Adrenal gland (tissue), 12 donors: ENCODE measurements around the gene CRADD. TPM values are rescaled to one million over a fixed set of nuclear protein-coding genes. Genes with fewer than 3 reads are reported as not detected.

Experiments
- DNase-seq, 7 donors: peaks; one replicate each; pipeline ENCODE4 v3.0.0-alpha.2; 2019 to 2020
- H3K27ac ChIP-seq, 5 donors: fragments of 200-600 bp; sonication (generic) in 4 of 5; 1 replicate in 3 of 5; 2 replicates in 2 of 5; pipeline versions ENCODE4 v1.5.1 to v1.8.0; 2016 to 2020; ENCODE audit warnings: mild to moderate bottlenecking in 1 of 5
- H3K27me3 ChIP-seq: fragments of 200-600 bp; 2 replicates; pipeline ENCODE4 v1.8.0; 2021
- H3K36me3 ChIP-seq, 2 donors: fragments of 200-600 bp; replicated peaks in 1 of 2; 1 replicate in 1 of 2; 2 replicates in 1 of 2; pipeline versions ENCODE4 v1.5.1 to v1.8.0; 2018 to 2022
- H3K4me1 ChIP-seq, 2 donors: fragments of 200-600 bp; replicated peaks in 1 of 2; 1 replicate in 1 of 2; 2 replicates in 1 of 2; pipeline versions ENCODE4 v1.5.1 to v1.8.0; 2018 to 2021
- H3K4me3 ChIP-seq, 4 donors: fragments of 200-600 bp; sonication (generic) in 3 of 4; one replicate each; pipeline ENCODE4 v1.5.1; 2016 to 2018
- H3K9me3 ChIP-seq, 3 donors: fragments of 200-600 bp; sonication (generic) in 1 of 3; replicated peaks in 1 of 3; 1 replicate in 2 of 3; 2 replicates in 1 of 3; pipeline versions ENCODE4 v1.5.1 to v1.8.0; 2016 to 2021
- CTCF ChIP-seq, 6 experiments: fragments of 450-650 bp in 4 of 6; fragments of 200-600 bp in 2 of 6; sonication (generic) in 1 of 6; IDR thresholded peaks; 1 replicate in 5 of 6; 2 replicates in 1 of 6; pipeline versions ENCODE4 v1.5.1 to v1.8.0; 2016 to 2021; ENCODE audit warnings: antibody characterized with exemption in 6 of 6, mild to moderate bottlenecking in 2 of 6, moderate library complexity in 1 of 6
- POLR2A ChIP-seq, 2 donors: fragments of 450-650 bp; IDR thresholded peaks; one replicate each; pipeline ENCODE4 v1.6.1; 2017; ENCODE audit warnings: antibody characterized with exemption in 2 of 2, mild to moderate bottlenecking in 2 of 2, moderate library complexity in 1 of 2
- WGBS, 4 donors: extraction: QIAGEN DNeasy Blood & Tissue Kit in 2 of 4; methylation state at CpG; one replicate each; pipeline versions ENCODE4 v1.1.5 to v1.1.7; 2013 to 2017; 5-methylcytosine and 5-hydroxymethylcytosine counted together
- intact Hi-C, 2 donors: fragments of 100-400 bp; cut with DNase I; formaldehyde crosslinking; loops; one replicate each; pipeline versions ENCODE4 v1.14.1 to v1.15.0; 2022 to 2023
- polyA plus RNA-seq, 3 donors: library from polyadenylated mRNA; stranded (reverse); fragments of 200-250 nt in 2 of 3; fragments of 350-450 nt in 1 of 3; fragmentation: Illumina TruSeq in 1 of 3; extraction: RNeasy Lipid Tissue Mini Kit (QIAGEN cat#74804) in 1 of 3; gene quantifications; one replicate each; pipeline ENCODE4 v1.2.3, GENCODE V29; 2013 to 2014
- total RNA-seq, 9 donors: library from RNA; depleted of rRNA in 4 of 9; stranded (reverse); fragments of >200 nt in 4 of 9; fragments of 120-200 nt in 1 of 9; fragmentation: NEBNext Ultra II Directional in 1 of 9; extraction: Animal tissue kit (Norgen Biotek cat#: 25700) in 1 of 9; gene quantifications; one replicate each; pipeline versions ENCODE4 v1.1.0 to v1.2.4, GENCODE V29; 2013 to 2023
- donor health status: healthy with polysubstance abuse.
- donor health status: Bipolar disorder and iron deficiency.
- donor health status: DM: yes; HTN: yes; CAD: no.
- donor health status: DM: no; HTN: no; CAD: no.
- donor health status: DM: no; HTN: no; CAD: no.
- donor health status: DM: yes; HTN: yes; CAD: no.

The CRADD gene
- total and polyA plus RNA-seq, 12 donors = 7.3 to 70.1 (median 35.8) TPM

- Histone ChIP-seq H3K4me1 (peaks cover 0 to 25% of the 10 kb centered on the region in 2 donors), H3K36me3 (no peaks in the 10 kb centered on the region), H3K9me3 (no peaks in the 10 kb centered on the region), H3K4me3 (no peak overlapping the region), H3K27me3 (no peaks in the 10 kb centered on the region), H3K27ac (no peak overlapping the region)
- intact Hi-C loops = no loop called here
- TF ChIP-seq CTCF (IDR thresholded peaks at IDR 0.05) (no peak), POLR2A (IDR thresholded peaks at IDR 0.05) (no peak)
- peak in 1 of 7 donors; percentile 23 for DNase-seq
- WGBS, 4 donors = 85 to 95% (median 90%) methylated on average over 6 of the region's 6 CpGs
Measured at GRCh38 chr12:93912086-93912733, 235.0 kb downstream of the CRADD start.

- intact Hi-C loops = no loop called here
- Histone ChIP-seq H3K4me1 (peaks cover 12 to 37% of the 10 kb centered on the region in 2 donors), H3K9me3 (no peaks in the 10 kb centered on the region), H3K4me3 (no peak overlapping the region), H3K27me3 (no peaks in the 10 kb centered on the region), H3K27ac (no peak overlapping the region), H3K36me3 (no peaks in the 10 kb centered on the region)
- no peak for DNase-seq
- no peak for TF ChIP-seq CTCF (IDR thresholded peaks at IDR 0.05)
- TF ChIP-seq POLR2A (IDR thresholded peaks at IDR 0.05) = no peak
Measured at GRCh38 chr12:93913845-93914244, 236.7 kb downstream of the CRADD start.

- Histone ChIP-seq H3K36me3 (no peaks in the 10 kb centered on the region), H3K4me3 (no peak overlapping the region), H3K27ac (no peak overlapping the region), H3K4me1 (peaks cover 13 to 35% of the 10 kb centered on the region in 2 donors), H3K27me3 (no peaks in the 10 kb centered on the region), H3K9me3 (no peaks in the 10 kb centered on the region)
- WGBS, 4 donors = 95 to 99% (median 98%) methylated on average over 5 of the region's 5 CpGs
- no peak for TF ChIP-seq CTCF (IDR thresholded peaks at IDR 0.05)
- DNase-seq = no peak
- intact Hi-C loops = no loop called here
Measured at GRCh38 chr12:93914281-93914680, 237.1 kb downstream of the CRADD start.

- Histone ChIP-seq H3K27me3 (no peaks in the 10 kb centered on the region), H3K27ac (no peak overlapping the region), H3K9me3 (no peaks in the 10 kb centered on the region), H3K4me1 (peaks cover 13 to 35% of the 10 kb centered on the region in 2 donors), H3K36me3 (no peaks in the 10 kb centered on the region), H3K4me3 (no peak overlapping the region)
- TF ChIP-seq POLR2A (IDR thresholded peaks at IDR 0.05) = no peak
- no peak for TF ChIP-seq CTCF (IDR thresholded peaks at IDR 0.05)
- WGBS, 4 donors = 88 to 96% (median 94%) methylated on average over 3 of the region's 3 CpGs
- no peak for DNase-seq
- intact Hi-C loops = no loop called here
Measured at GRCh38 chr12:93915411-93915810, 238.2 kb downstream of the CRADD start.
